Ovary (tissue), 3 donors: ENCODE results near the gene RPL36.

Experiments used
- CTCF ChIP-seq, 3 donors: fragments of 450-650 bp in 2 of 3; fragments of 200-600 bp in 1 of 3; IDR thresholded peaks; one replicate each; pipeline versions ENCODE4 v1.5.1 to v1.8.0; 2016 to 2022; ENCODE audit warnings: antibody characterized with exemption in 3 of 3, mild to moderate bottlenecking in 1 of 3
- EP300 ChIP-seq: sonication (generic); formaldehyde crosslinking; IDR thresholded peaks from one replicate; pipeline ENCODE4 v1.6.1; 2017; ENCODE audit warnings: antibody characterized with exemption
- POLR2A ChIP-seq: fragments of 450-650 bp; IDR thresholded peaks from one replicate; pipeline ENCODE4 v1.6.1; 2017; ENCODE audit warnings: antibody characterized with exemption, mild to moderate bottlenecking, moderate library complexity
- donor health status: DM: no; HTN: no; CAD: no.

- no peak for TF ChIP-seq CTCF (IDR thresholded peaks at IDR 0.05)
- no peak for TF ChIP-seq POLR2A
- no peak for TF ChIP-seq EP300
Measured at GRCh38 chr19:5707576-5708575, 17.8 kb downstream of the RPL36 start.
